Epithelial cell of umbilical artery (primary cell): ENCODE data around the gene SLC13A5. TPM values are rescaled to one million over a fixed set of nuclear protein-coding genes. Genes with fewer than 3 reads are reported as not detected.

Experiments used
- total RNA-seq: library from RNA; depleted of rRNA; stranded (reverse); fragments of >200 nt; gene quantifications from 2 replicates; pipeline ENCODE4 v1.2.3, GENCODE V29; 2014

The SLC13A5 gene
- not detected in 2 replicates for total RNA-seq

GRCh38 chr17:6713130-6713917 is at the start of gene SLC13A5:
Gene SLC13A5 (minus strand): TSS chr17:6713369. CDS start chr17:6713333, 36 bp downstream.

GRCh38 chr17:6755731-6756184 is 42.6 kb upstream of the SLC13A5 start, which contains the start of gene XAF1:
Gene XAF1 (plus strand): TSS chr17:6756046. CDS start chr17:6756079, 33 bp downstream.

GRCh38 chr17:6651354-6651918 is 61.7 kb downstream of the SLC13A5 start, which contains the start of the genes C17orf100 and MED31:
Gene C17orf100 (plus strand): TSS chr17:6651762. CDS start chr17:6651914, 152 bp downstream.
Gene MED31 (minus strand): TSS chr17:6651605. CDS start chr17:6651528, 77 bp downstream.

GRCh38 chr17:6640536-6641246 is 72.5 kb downstream of the SLC13A5 start, which contains the start of the genes KIAA0753 and TXNDC17:
Gene KIAA0753 (minus strand): TSS chr17:6640711. CDS start chr17:6635103, 5,608 bp downstream.
Gene TXNDC17 (plus strand): TSS chr17:6641060. CDS start chr17:6641083, 23 bp downstream.

Other genes starting within 250 kb of the SLC13A5 start
- 0.15 and 0.32 TPM in 2 replicates for gene PITPNM3, start 156.8 kb downstream of the SLC13A5 start, total RNA-seq
- 5.5 and 8.5 TPM in 2 replicates for gene KIAA0753, start 72.7 kb downstream of the SLC13A5 start, total RNA-seq
- 138 and 237 TPM in 2 replicates for gene TXNDC17, start 72.3 kb downstream of the SLC13A5 start, total RNA-seq
- gene MED31, start 61.8 kb downstream of the SLC13A5 start, total RNA-seq, result 16.4 and 17.5 TPM in 2 replicates
- under 0.01 and 0.15 TPM in 2 replicates for gene C17orf100, start 61.6 kb downstream of the SLC13A5 start, total RNA-seq
- gene XAF1, start 42.7 kb upstream of the SLC13A5 start, total RNA-seq, result 12.3 and 129 TPM in 2 replicates
- 0.61 and 3.2 TPM in 2 replicates for gene FBXO39, start 62.8 kb upstream of the SLC13A5 start, total RNA-seq
- not detected in 2 replicates for gene TEKT1, start 118.4 kb upstream of the SLC13A5 start, total RNA-seq